Endothelial cell (in vitro differentiated cells): Measurements from ENCODE around the gene CCNY. TPM values are rescaled to one million over a fixed set of nuclear protein-coding genes. Genes with fewer than 3 reads are reported as not detected.
A peak's percentile ranks its signal among the peaks of the same experiment; 100 is the strongest.

Experiments used
- DNase-seq: peaks from one replicate; pipeline ENCODE4 v3.0.0; 2021; ENCODE audit warnings: low spot score
- H3K27ac Mint-ChIP-seq: one replicate; pipeline ENCODE4 v1.8.0; 2021; ENCODE audit warnings: mixed read lengths, inconsistent platforms; ENCODE audit not compliant: unreplicated experiment
- H3K27me3 Mint-ChIP-seq: one replicate; pipeline ENCODE4 v1.8.0; 2021; ENCODE audit warnings: mild to moderate bottlenecking, moderate library complexity, mixed read lengths, inconsistent platforms; ENCODE audit not compliant: unreplicated experiment
- H3K36me3 Mint-ChIP-seq: one replicate; pipeline ENCODE4 v1.8.0; 2021; ENCODE audit warnings: mild to moderate bottlenecking, low read depth, mixed read lengths, inconsistent platforms; ENCODE audit not compliant: unreplicated experiment
- H3K4me1 Mint-ChIP-seq: one replicate; pipeline ENCODE4 v1.8.0; 2021; ENCODE audit warnings: mild to moderate bottlenecking, mixed read lengths, inconsistent platforms; ENCODE audit not compliant: unreplicated experiment
- H3K4me3 Mint-ChIP-seq: one replicate; pipeline ENCODE4 v1.8.0; 2021; ENCODE audit warnings: mild to moderate bottlenecking, mixed read lengths, inconsistent platforms; ENCODE audit not compliant: unreplicated experiment
- H3K9me3 Mint-ChIP-seq: one replicate; pipeline ENCODE4 v1.8.0; 2021; ENCODE audit warnings: mixed read lengths, inconsistent platforms; ENCODE audit not compliant: unreplicated experiment
- CTCF ChIP-seq: fragments of 200-600 bp; sonication (generic); IDR thresholded peaks from one replicate; pipeline ENCODE4 v1.5.0; 2021; ENCODE audit warnings: antibody characterized with exemption; ENCODE audit not compliant: unreplicated experiment
- total RNA-seq: library from RNA; stranded (reverse); fragmentation: NEBNext Ultra II Directional; extraction: Animal tissue kit (Norgen Biotek cat#: 25700); gene quantifications from one replicate; pipeline ENCODE4 v1.2.1, GENCODE V29; 2021; ENCODE audit not compliant: unreplicated experiment

CCNY gene
- total RNA-seq, 1 donor from 2014 or later, result 169 TPM

GRCh38 chr10:35420044-35420443, 83.7 kb downstream of the CCNY start:
- no peak for DNase-seq
- H3K4me3 Mint-ChIP-seq, result peak overlapping the region; percentile 44
- no peaks in the 10 kb centered on the region for H3K9me3 Mint-ChIP-seq
- peaks cover 68% of the 10 kb centered on the region for H3K4me1 Mint-ChIP-seq
- H3K27ac Mint-ChIP-seq, result peak overlapping the region; percentile 92
- H3K36me3 Mint-ChIP-seq, result peaks cover 5% of the 10 kb centered on the region
- peaks cover 13% of the 10 kb centered on the region for H3K27me3 Mint-ChIP-seq
- no peak for TF ChIP-seq CTCF

- no peak for DNase-seq
- TF ChIP-seq CTCF, result no peak
- peaks cover 3% of the 10 kb centered on the region for H3K36me3 Mint-ChIP-seq
- peak overlapping the region; percentile 59 for H3K4me3 Mint-ChIP-seq
- peaks cover 15% of the 10 kb centered on the region for H3K27me3 Mint-ChIP-seq
- H3K9me3 Mint-ChIP-seq, result no peaks in the 10 kb centered on the region
- H3K27ac Mint-ChIP-seq, result peak overlapping the region; percentile 98
- H3K4me1 Mint-ChIP-seq, result peaks cover 70% of the 10 kb centered on the region
Observed at GRCh38 chr10:35420827-35421552, 84.7 kb downstream of the CCNY start.

GRCh38 chr10:35421553-35422178, 85.4 kb downstream of the CCNY start:
- H3K27me3 Mint-ChIP-seq, result peaks cover 16% of the 10 kb centered on the region
- H3K36me3 Mint-ChIP-seq, result no peaks in the 10 kb centered on the region
- DNase-seq, result no peak
- TF ChIP-seq CTCF, result no peak
- H3K4me1 Mint-ChIP-seq, result peaks cover 71% of the 10 kb centered on the region
- H3K4me3 Mint-ChIP-seq, result peak overlapping the region; percentile 59
- peak overlapping the region; percentile 98 for H3K27ac Mint-ChIP-seq
- H3K9me3 Mint-ChIP-seq, result no peaks in the 10 kb centered on the region

GRCh38 chr10:35422228-35422627, 85.9 kb downstream of the CCNY start:
- Mint-ChIP-seq H3K36me3 (no peaks in the 10 kb centered on the region), H3K9me3 (no peaks in the 10 kb centered on the region), H3K27ac (peak overlapping the region; percentile 67), H3K4me1 (peaks cover 71% of the 10 kb centered on the region), H3K4me3 (no peak overlapping the region), H3K27me3 (peaks cover 19% of the 10 kb centered on the region)
- DNase-seq, result no peak
- no peak for TF ChIP-seq CTCF
